ENCODE results near the gene SGMS1.

GRCh38 chr10:50614444-50615137 is 9.2 kb downstream of the SGMS1 start:
- TF ChIP-seq, protein P1, sequence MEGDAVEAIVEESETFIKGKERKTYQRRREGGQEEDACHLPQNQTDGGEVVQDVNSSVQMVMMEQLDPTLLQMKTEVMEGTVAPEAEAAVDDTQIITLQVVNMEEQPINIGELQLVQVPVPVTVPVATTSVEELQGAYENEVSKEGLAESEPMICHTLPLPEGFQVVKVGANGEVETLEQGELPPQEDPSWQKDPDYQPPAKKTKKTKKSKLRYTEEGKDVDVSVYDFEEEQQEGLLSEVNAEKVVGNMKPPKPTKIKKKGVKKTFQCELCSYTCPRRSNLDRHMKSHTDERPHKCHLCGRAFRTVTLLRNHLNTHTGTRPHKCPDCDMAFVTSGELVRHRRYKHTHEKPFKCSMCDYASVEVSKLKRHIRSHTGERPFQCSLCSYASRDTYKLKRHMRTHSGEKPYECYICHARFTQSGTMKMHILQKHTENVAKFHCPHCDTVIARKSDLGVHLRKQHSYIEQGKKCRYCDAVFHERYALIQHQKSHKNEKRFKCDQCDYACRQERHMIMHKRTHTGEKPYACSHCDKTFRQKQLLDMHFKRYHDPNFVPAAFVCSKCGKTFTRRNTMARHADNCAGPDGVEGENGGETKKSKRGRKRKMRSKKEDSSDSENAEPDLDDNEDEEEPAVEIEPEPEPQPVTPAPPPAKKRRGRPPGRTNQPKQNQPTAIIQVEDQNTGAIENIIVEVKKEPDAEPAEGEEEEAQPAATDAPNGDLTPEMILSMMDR (IDR thresholded peaks at IDR 0.05; ENCODE audit: poor library complexity, severe bottlenecking), result no peak
- TF ChIP-seq, protein P2, sequence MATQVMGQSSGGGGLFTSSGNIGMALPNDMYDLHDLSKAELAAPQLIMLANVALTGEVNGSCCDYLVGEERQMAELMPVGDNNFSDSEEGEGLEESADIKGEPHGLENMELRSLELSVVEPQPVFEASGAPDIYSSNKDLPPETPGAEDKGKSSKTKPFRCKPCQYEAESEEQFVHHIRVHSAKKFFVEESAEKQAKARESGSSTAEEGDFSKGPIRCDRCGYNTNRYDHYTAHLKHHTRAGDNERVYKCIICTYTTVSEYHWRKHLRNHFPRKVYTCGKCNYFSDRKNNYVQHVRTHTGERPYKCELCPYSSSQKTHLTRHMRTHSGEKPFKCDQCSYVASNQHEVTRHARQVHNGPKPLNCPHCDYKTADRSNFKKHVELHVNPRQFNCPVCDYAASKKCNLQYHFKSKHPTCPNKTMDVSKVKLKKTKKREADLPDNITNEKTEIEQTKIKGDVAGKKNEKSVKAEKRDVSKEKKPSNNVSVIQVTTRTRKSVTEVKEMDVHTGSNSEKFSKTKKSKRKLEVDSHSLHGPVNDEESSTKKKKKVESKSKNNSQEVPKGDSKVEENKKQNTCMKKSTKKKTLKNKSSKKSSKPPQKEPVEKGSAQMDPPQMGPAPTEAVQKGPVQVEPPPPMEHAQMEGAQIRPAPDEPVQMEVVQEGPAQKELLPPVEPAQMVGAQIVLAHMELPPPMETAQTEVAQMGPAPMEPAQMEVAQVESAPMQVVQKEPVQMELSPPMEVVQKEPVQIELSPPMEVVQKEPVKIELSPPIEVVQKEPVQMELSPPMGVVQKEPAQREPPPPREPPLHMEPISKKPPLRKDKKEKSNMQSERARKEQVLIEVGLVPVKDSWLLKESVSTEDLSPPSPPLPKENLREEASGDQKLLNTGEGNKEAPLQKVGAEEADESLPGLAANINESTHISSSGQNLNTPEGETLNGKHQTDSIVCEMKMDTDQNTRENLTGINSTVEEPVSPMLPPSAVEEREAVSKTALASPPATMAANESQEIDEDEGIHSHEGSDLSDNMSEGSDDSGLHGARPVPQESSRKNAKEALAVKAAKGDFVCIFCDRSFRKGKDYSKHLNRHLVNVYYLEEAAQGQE (IDR thresholded peaks at IDR 0.05; ENCODE audit: borderline replicate concordance), result no peak
- TF ChIP-seq EZH2 (IDR thresholded peaks at IDR 0.05; ENCODE audit: borderline replicate concordance, insufficient read depth, low read length, poor library complexity, severe bottlenecking) (no peak), EP300 (conservative IDR thresholded peaks at IDR 0.05; ENCODE audit: poor library complexity, severe bottlenecking) (no peak), MXI1 (conservative IDR thresholded peaks at IDR 0.05; ENCODE audit: poor library complexity, severe bottlenecking) (no peak), RAD21 (conservative IDR thresholded peaks at IDR 0.05) (no peak), POLR2AphosphoS5 (IDR thresholded peaks at IDR 0.05) (no peak)

All from neural cell (in vitro differentiated cells).